ENCODE results near the gene CPNE8.

Gene CPNE8

DNA sequence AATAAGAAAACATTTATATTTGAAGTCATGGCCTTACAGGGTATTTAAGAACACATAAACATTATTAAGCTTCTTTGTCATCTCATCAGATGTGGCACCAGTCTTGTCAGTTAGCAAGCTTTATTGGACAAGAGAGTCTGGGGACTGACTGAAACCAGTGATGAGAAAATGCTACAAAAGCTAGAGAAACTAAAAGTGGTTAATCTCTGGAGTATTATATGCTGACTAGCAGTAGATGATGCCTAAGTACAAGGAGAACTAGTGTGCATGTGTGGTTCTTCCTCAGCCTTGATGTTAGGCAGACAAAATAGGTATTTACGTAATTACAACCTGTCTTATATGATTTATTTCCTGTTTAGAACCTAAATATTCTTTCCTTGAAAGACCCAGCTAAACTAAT lies 176.5 kb downstream of the CPNE8 start:
- no peak for DNase-seq (ENCODE audit: low read depth in 2 of 2)

DNA sequence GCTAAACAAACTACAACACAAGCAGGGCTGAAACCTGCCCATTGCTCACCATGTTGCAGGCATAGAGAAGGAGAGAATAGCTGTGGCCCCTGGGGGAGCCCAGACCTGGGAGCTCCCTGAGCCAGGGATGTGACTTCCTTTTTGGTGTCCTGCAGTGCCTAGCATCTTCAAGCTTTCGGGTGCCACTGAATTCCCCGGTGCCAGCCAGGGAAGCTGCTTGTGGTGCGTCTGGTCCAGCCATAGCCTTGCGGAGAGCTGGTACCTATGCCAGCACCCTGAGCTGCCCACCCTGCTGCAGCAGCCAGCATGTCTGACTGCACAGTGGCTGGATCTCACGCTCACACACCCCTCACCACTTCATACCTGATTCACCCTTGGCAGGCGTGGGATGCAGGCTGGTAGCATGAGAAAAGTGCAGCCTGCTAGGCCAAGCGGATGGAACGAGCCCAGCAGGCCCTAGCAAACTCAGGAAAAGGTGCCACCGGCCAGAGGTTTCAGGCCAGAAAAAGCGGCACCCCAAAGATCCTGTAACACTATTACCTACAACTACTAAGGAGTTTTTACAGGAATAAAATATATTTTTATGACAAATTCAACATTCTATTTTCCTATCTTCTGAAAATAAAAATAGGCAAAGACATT lies 183.7 kb downstream of the CPNE8 start:
- no peak for DNase-seq (ENCODE audit: low read depth in 2 of 2)

DNA sequence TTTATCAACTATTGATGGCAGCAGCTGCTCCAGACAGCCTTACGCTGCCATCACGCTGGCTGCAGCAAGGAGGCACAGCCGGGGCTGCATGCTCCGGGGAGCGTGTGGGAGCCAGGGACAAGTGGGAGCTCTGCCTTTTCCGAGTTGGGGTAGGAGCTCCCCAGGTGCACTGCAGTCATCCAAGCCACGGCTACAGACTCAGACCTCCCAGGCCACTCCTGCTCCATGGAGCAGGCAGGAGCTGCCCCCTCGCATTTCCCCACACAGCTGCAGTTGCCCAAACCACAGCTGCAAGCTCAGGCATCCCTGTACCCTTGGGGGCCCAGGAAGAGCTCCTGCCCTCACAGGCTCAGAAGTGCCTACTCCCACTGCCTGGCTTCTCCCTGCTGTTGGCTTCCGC lies 184.7 kb downstream of the CPNE8 start:
- no peak for DNase-seq (ENCODE audit: low read depth in 2 of 2)

DNA sequence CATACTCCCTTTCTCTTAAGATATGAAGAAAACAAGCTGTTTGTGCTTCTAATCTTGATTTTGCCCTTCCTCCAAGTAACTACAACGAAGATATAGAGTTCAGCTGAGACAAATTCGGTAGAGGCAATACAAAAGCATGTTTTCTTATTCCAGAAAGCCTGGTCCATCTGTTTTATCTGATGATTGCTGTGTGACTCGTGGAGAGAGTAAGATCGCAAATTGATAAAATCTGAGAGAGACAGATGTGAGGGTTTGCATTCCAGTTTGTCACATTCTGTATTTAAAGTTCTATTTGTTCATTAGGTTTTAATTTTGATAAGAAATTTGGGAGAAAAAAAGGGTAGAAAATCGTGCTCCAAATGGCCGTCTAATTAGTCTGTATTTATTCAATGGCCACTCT lies 192.1 kb downstream of the CPNE8 start:
- DNase-seq (ENCODE audit: low read depth in 2 of 2): no peak

DNA sequence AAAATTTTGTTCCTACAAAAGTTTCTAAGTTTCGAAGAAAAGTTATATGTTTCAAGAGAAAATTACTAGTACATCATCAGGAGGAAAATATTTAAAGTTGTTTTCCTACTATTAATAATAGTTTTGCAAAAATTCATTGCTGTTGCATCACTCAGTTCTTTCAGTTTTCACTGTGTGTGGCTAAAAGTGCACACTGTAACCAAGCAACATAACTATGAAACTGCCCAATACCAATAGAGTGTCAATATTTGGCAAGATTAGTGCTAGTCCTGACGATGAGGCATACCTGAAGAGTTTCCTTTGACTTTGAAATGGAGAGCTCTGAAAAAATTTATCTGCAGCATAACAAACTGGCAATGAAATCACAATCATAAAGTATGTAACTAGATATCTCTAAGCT lies 194.3 kb downstream of the CPNE8 start:
- DNase-seq (ENCODE audit: low read depth in 2 of 2): no peak

DNA sequence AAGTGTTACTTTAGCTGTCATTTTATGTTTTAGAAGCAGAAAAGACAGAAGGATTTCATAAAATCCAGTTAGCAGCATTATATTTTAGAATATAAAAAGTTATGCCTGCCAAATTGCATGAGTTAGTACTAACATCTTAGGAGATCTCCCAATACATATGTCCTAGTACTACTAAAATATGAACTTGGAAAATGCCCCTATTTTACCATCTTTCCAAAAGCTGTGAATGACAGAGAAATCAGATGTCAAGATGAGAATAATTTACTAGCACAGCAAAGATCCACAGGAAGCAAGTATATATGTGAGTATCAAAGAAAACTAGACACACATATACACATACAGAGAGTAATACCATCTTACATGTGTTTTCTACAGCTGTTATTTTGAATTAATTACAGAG lies 196.9 kb downstream of the CPNE8 start:
- DNase-seq (ENCODE audit: low read depth in 2 of 2): no peak

DNA sequence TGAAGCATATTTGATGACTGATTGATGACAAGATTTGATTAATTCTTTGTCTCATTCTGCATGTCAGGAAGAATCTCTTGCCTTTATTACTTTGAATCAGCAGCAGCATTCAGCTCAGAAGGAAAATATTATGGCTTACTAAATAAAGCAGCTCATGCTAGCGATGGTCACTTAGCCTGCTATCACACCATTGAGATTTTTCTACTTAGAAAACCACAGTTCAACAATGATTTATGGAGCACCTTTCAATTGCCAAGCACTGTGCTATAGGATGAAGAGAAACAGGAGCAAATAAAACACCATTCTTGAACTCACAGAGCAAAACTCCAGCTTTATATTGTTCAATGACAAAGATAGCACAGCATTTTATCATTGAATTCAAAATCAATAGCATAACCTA lies 197.7 kb downstream of the CPNE8 start:
- no peak for DNase-seq (ENCODE audit: low read depth in 2 of 2)

DNA sequence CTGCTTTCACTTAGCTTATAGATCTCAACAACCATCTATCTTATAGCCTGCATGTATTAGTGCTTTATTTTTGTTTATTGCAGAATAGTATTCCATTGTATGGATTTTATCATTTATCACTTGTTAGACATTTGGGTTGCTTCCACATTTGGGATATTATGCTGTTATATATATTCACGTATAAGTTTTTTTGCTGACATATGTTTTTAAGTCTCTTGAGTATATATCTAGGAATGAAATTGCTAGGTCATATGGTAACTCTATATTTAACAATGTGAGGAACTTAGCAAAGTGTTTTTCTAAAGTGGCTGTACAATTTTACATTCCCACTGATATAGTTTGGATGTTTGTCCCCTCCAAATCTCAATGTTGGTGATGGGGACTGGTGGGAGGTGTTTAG lies 208.1 kb downstream of the CPNE8 start:
- no peak for DNase-seq (ENCODE audit: low read depth in 2 of 2)

DNA sequence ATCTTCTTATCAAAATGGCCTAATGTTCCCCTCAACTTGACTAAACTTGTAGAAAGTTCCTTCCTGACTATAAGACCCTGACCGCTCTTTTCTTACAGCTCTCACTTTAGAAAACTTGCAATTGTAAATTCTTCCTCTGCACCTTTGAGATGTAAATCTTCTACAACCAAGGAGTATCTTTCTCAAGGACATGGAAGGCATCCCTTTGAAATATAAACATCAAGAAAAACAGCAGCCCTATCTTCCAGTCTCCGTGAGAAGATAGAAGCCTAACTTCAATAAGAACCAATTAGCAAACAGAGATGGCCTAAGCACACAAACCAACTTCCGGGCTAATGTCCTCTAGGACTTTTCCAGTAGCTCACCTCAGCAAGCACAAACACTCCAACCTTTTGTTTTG lies 210.3 kb downstream of the CPNE8 start:
- no peak for DNase-seq (ENCODE audit: low read depth in 2 of 2)

DNA sequence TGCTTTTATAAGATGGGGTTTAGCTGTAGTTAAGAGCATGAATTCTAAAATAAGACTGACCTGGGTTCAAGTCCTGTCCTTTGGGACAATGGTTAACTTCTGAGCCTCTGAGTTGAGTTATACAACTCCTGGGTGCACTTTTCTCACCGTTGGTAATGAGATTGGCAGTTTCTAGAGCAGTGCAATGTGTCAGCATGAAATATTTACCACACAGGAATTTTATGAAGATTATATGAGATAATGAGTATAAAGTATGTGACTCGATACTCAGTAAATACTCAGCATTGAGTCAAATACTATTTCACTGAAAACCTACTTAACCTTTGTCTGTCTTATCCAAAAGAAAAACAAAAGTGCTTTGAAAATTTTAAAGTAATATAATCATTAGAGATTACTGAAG lies 214.2 kb downstream of the CPNE8 start:
- DNase-seq (ENCODE audit: low read depth in 2 of 2): no peak

DNA sequence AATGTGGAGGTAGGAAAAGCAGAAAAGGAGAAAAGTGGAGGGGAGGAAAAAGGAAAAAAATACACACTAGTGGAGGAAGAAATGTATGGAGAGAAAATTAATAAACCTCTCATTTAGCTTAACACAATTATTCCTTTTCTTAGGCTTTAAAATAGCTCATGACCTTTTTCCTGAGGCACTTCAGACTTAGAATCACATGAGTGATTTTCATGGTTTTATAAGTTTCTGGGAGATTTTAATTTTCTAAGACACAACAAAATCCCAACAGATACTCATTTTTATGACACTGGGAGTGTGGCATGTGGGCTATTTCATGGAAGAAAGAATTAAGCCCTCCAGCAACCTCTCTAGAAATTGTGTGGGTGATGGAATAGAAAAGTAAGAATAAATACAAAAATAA lies 214.7 kb downstream of the CPNE8 start:
- DNase-seq (ENCODE audit: low read depth in 2 of 2): no peak

DNA sequence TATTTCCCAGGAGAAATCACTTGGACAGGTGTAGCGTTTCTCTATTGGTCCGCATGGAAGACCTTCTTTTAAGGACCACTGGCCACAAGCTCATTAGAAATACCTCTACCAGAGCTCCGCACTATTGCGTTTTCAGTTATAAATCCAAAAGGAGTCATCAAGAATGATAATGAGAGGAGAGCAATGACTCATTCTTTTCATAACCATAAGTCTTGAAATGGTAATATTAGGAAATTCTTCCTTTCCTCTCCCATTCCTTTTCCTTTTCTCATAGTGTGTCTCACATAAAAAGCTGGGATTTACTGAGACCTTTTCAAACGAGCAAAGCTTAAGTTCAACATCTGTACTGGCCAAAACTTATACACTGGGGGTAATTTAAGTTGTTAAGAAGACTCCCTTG lies 215.7 kb downstream of the CPNE8 start:
- DNase-seq (ENCODE audit: low read depth in 2 of 2): no peak

DNA sequence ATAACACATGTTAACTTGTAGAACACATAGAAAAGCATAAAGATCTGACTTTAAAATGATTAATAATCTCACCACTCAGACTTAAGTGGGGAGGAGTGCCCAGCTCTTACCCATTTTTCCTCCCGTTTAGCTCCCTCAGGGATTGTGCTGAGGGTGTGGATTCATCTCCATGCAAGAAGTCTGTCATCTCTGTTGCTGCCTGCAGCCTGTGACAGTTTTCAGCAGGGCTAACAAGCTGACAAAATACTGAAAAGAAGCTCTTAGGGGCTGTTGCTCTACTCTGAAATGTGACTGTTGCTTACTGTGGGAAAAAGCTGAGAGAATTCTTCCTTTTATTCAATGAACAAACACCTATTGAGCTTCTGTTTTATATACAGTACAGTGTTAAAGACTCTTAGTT lies 216.2 kb downstream of the CPNE8 start:
- no peak for DNase-seq (ENCODE audit: low read depth in 2 of 2)

DNA sequence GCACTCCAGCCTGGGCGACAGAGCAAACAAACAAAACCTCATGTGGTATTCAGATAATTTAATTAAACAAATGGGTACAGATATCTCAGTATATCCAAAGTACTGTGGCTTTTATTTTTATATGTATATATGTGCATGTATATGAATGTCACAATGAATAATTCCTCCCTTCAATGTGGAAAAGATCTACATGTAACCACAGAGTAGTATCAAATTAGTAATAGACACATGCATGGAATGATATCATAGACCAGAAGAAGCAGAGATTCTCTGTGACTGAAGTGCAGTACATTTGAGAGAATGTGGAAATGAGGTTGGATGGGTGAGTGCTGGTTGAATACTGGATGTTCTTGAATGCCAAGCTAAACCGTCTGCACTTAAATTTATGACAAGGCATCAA lies 222.9 kb downstream of the CPNE8 start:
- no peak for DNase-seq (ENCODE audit: low read depth in 2 of 2)

DNA sequence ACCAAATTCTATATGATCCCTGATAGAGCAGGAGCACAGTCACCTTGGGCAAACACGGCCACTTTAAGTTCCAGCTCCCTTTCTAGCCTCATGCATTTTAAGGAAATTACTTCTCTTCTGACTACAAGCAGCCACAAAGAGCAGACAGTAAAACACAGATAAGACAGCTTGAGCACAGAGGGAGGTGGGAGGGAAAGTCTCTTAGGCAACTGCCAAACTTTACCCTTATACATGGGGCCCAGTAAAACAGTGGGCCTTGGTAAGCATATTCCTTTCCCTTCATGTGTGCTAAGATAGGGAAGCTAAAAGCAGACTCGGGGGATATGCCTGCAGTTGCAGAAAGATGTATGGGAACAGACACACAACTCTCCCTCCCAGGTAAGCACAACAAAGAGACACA lies 235.9 kb downstream of the CPNE8 start:
- DNase-seq (ENCODE audit: low read depth in 2 of 2): no peak

DNA sequence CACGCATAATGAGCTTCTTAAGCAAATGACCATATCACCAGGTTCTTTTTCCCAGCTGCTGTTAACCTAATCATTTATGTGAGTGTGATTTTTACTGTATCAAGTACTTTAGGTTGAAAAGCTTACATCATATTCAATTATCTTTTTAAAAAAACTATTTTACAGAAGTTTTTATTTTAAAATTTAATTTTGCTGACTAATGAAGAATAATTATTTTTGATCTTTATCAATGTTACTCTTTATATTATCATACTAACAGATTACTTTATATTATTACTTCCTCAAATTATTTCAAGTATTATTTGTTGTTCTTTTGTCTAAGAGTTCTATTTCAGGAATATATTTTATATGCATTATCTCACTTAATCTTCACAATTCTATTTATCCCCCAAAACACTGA lies 236.3 kb downstream of the CPNE8 start:
- DNase-seq (ENCODE audit: low read depth in 2 of 2): no peak

DNA sequence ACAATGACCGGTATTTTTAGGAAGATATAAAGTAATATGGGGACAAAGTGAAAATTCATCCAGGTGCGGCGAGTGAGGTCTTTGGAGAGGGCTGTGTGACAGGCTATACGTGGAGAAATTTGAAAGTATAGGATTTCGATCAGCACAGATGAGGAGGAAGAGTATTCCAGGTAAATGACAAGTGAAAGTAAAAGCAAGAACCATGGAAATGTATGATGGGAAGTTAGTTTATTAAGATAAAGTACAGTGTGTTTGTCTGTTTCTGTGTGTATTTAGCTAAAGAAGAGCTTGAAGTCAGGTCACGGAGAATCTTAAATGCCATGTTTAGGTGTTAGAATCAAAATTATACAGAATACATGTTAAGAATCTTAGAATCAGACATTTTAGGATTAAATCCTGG lies 239.0 kb downstream of the CPNE8 start:
- DNase-seq (ENCODE audit: low read depth in 2 of 2): no peak

DNA sequence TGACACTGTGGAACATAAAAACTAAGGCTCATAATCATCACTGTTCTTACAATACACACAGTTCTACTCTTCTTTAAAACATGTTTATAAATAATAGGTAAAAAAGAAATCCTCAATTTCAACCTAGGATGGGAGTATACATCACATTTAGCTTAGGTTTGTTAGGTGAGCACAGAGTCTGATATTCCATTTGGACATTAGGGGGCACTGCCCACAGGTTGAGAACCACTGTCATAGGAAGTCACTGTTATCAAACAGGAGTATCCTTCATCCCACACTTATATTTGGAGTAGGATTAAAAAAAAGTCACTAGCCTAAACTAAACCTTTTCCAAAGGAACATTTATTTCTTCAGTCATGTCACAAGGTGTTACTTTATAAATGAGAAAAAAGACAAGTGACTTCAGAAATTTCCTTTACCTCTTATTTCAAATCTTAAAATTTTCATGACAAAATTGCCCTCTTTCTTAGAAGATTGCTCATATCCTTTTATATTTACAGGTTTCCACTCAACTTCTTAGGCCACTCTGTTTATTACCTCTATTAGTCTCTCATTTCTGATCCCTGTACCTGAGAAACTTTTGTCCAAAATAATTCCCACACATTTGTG lies 240.6 kb downstream of the CPNE8 start:
- DNase-seq (ENCODE audit: low read depth in 2 of 2): no peak

DNA sequence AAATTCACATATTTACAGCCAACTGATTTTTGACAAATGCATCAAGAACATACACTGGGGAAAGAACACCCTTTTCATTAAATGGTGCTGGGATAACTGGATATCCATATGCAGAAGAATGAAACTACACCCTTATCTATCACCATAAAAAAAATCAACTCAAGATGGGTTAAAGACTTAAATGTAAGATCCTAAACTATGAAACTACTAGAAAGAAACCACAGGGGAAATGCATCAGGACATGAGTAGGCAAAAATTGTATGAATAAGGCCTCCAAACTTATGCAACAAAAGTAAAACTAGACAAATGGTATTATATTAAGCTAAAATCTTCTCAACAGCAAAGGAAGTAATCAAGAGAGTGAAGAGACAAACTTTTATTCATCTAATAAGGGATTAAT lies 242.6 kb downstream of the CPNE8 start:
- DNase-seq (ENCODE audit: low read depth in 2 of 2): no peak

DNA sequence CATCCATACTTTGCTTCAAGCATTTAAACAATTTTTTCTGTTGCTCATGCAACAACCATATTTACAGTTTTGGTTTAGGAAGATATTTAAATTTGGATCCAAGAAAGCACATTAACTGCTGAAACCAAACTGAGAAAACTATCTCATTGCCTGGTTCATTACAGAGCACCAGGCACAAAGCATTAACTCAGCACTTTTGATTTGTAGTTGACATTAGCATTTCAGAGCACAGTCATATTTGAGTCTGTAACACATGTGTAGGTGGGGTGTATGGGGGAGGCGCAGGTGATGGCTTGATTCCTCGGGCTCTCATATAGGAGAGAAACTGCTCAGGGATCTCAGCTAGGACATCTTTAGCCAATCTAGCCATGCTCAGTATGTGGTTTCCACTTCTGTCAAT lies 251.7 kb downstream of the CPNE8 start:
- DNase-seq (ENCODE audit: low read depth in 2 of 2): no peak

DNA sequence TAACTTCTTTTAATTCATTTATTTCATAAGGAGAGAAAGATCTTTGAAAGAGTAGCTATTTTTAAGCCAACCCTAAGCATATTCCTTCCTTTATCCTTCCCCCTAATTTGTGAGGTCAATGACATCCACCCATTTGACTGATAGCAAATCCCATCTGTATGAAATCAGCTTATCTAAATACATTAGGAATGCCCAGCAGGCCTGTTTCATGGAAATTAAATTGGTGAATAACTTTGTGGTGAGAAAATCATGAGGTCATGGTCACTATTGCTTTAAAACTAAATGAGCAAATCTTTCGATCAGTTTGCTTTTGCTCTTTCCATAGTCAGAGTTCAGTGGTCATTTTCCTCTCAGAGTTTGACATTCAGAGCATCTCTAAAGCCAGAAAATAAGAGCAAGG lies 256.6 kb downstream of the CPNE8 start:
- no peak for DNase-seq (ENCODE audit: low read depth in 2 of 2)

DNA sequence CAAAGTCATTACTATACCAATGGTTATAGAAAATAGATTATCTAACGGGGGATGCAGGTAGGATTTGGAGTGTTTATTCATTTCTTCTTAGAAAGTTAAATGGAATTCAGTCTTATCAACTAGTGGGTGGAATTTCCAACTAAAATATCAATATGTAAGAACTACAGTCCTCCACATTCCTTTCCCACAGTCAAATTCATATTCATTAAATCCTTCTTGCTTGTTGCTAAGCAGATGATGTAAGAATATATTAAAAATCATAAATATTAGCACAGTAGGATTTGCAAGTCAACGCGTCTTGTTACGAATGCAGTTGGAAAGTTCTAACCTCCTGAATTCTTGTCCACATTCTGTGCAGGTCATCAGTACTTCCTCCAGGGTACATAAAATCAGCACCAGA lies 259.2 kb downstream of the CPNE8 start:
- DNase-seq (ENCODE audit: low read depth in 2 of 2): no peak

DNA sequence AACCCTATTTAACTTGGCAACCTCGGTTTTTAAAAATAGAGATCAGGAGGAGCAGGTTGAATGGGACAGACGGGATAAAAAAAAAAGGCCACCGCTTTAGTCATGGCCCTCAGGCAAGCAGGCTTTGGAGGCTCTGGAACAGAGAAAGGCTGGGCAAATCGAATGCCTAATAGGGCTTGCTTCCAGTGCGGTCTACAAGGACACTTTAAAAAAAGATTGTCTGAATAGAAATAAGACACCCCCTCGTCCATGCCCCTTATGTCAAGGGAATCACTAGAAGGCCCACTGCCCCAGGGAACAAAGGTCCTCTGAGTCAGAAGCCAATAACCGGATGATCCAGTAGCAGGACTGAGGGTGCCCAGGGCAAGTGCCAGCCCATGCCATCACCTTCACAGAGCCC lies 265.8 kb downstream of the CPNE8 start:
- no peak for DNase-seq (ENCODE audit: low read depth in 2 of 2)

DNA sequence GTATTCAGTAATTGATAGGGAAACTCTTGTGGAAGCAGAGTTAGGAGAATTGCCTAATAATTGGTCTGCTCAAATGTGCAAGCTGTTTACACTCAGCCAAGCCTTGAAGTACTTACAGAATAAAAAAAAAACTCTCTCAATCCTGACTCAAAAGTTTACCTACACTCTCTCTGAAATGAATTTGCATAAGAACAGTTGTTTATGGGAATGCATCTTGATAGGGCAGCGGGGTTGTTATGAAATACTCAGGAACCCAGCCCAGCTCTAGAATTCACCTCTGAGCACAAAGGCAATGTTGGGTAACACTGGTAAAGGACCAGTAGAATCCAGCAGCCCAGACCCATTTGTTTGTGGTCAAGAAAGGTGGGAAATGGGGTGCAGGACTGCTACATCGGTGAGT lies 267.0 kb downstream of the CPNE8 start:
- no peak for DNase-seq (ENCODE audit: low read depth in 2 of 2)

Data from stimulated activated CD4-positive, alpha-beta T cell treated with anti-CD3 and anti-CD28 coated beads, Interleukin-4, amount 100 ng/mL, for 48 hours (primary cell).